H1 (cell line): ENCODE results near the gene CITED4. TPM values are rescaled to one million over a fixed set of nuclear protein-coding genes. Genes with fewer than 3 reads are reported as not detected.

Experiments
- CTCF ChIA-PET: fragments of 300-600 bp; sonication (Branson Sonifier 250); formaldehyde crosslinking; loops from one replicate; lab custom pipeline; 2021; ENCODE audit not compliant: partially characterized antibody; lab: Charles Lee
- POLR2A ChIA-PET: fragments of 300-600 bp; sonication (Branson Sonifier 250); formaldehyde crosslinking; loops from one replicate; lab custom pipeline; 2021; ENCODE audit warnings: inconsistent platforms; ENCODE audit not compliant: partially characterized antibody; lab: Charles Lee
- DNase-seq, 2 experiments: peaks; one replicate each; pipeline versions ENCODE4 v3.0.0 to v3.0.0-alpha.2; 2010 to 2022; ENCODE audit warnings: low spot score in 2 of 2, low read depth in 1 of 2, mixed read lengths in 1 of 2
- FAIRE-seq: peaks from 2 replicates; lab custom pipeline; 2011; peaks lifted over from hg19 to GRCh38; lab: Jason Lieb, UNC
- H2AFZ ChIP-seq: 2 replicates; pipeline ENCODE4 v1.8.1; 2012; ENCODE audit warnings: low read length, inconsistent platforms
- H2AK5ac ChIP-seq: 2 replicates; pipeline ENCODE4 v1.6.1; 2013; ENCODE audit warnings: low read depth, low read length
- H2BK120ac ChIP-seq: replicated peaks from 2 replicates; pipeline ENCODE3; 2013; ENCODE audit warnings: low read depth, low read length, inconsistent platforms
- H2BK12ac ChIP-seq: 2 replicates; pipeline ENCODE4 v1.6.1; 2013; ENCODE audit warnings: low read depth, low read length
- H2BK15ac ChIP-seq: 2 replicates; pipeline ENCODE4 v1.6.1; 2013; ENCODE audit warnings: low read length
- H2BK20ac ChIP-seq: 2 replicates; pipeline ENCODE4 v1.6.1; 2013; ENCODE audit warnings: low read length
- H2BK5ac ChIP-seq: 2 replicates; pipeline ENCODE4 v1.6.1; 2013; ENCODE audit warnings: low read depth, low read length
- H3K14ac ChIP-seq: 2 replicates; pipeline ENCODE4 v1.6.1; 2013; ENCODE audit warnings: inconsistent platforms; ENCODE audit not compliant: insufficient read length
- H3K18ac ChIP-seq: 2 replicates; pipeline ENCODE4 v1.6.1; 2013; ENCODE audit warnings: low read length; ENCODE audit errors: extremely low read depth
- H3K23ac ChIP-seq: 2 replicates; pipeline ENCODE4 v1.6.1; 2013; ENCODE audit warnings: inconsistent platforms; ENCODE audit not compliant: insufficient read length
- H3K23me2 ChIP-seq: 2 replicates; pipeline ENCODE4 v1.6.1; 2013; ENCODE audit warnings: low read depth, low read length
- H3K27ac ChIP-seq: 2 replicates; pipeline ENCODE4 v1.6.1; 2011; ENCODE audit warnings: low read depth, low read length, inconsistent platforms
- H3K27me3 ChIP-seq, 4 experiments: replicated peaks in 1 of 4; 1 replicate in 1 of 4; 2 replicates in 3 of 4; pipeline versions ENCODE4 v1.6.1 to v1.8.1; 2011 to 2013; ENCODE audit warnings: low read length in 3 of 4, mild to moderate bottlenecking in 3 of 4, inconsistent platforms in 2 of 4, mixed read lengths in 2 of 4, moderate library complexity in 1 of 4; ENCODE audit not compliant: control insufficient read depth in 3 of 4, insufficient read depth in 3 of 4; ENCODE audit errors: extremely low read depth in 1 of 4
- H3K36me3 ChIP-seq, 4 experiments: 2 replicates each; pipeline versions ENCODE4 v1.6.1 to v1.8.1; 2011 to 2013; ENCODE audit warnings: mild to moderate bottlenecking in 4 of 4, low read length in 3 of 4, moderate library complexity in 2 of 4, control low read depth in 1 of 4, inconsistent platforms in 1 of 4; ENCODE audit not compliant: insufficient read depth in 4 of 4, control insufficient read depth in 2 of 4
- H3K4ac ChIP-seq: replicated peaks from 2 replicates; pipeline ENCODE3; 2013; ENCODE audit warnings: low read length, low read depth, mixed read lengths, inconsistent platforms; ENCODE audit not compliant: insufficient read length
- H3K4me1 ChIP-seq, 4 experiments: replicated peaks in 1 of 4; 1 replicate in 1 of 4; 2 replicates in 3 of 4; pipeline versions ENCODE4 v1.6.1 to v1.8.1; 2011 to 2013; ENCODE audit warnings: low read length in 3 of 4, inconsistent platforms in 2 of 4, mixed read lengths in 1 of 4; ENCODE audit not compliant: insufficient read depth in 4 of 4, control insufficient read depth in 3 of 4
- H3K4me2 ChIP-seq, 2 experiments: 2 replicates each; pipeline versions ENCODE4 v1.6.1 to v1.8.1; 2011 to 2013; ENCODE audit warnings: low read depth in 2 of 2, low read length in 2 of 2, control low read depth in 1 of 2, inconsistent platforms in 1 of 2, mild to moderate bottlenecking in 1 of 2; ENCODE audit not compliant: insufficient read depth in 1 of 2
- H3K4me3 ChIP-seq, 4 experiments: fragments of 200-600, 300-600 bp in 1 of 4; sonication (generic), shearing (Covaris generic), sonication (Bioruptor Twin) in 1 of 4; 2 replicates each; pipeline versions ENCODE4 v1.5.1 to v1.8.1; 2011 to 2016; ENCODE audit warnings: low read length in 4 of 4, low read depth in 3 of 4, control low read depth in 2 of 4, inconsistent platforms in 2 of 4, mild to moderate bottlenecking in 2 of 4, mixed read lengths in 1 of 4, moderate library complexity in 1 of 4; ENCODE audit not compliant: insufficient read depth in 2 of 4; ENCODE audit errors: extremely low read depth in 1 of 4
- H3K56ac ChIP-seq: replicated peaks from 2 replicates; pipeline ENCODE3; 2013; ENCODE audit warnings: low read depth, mild to moderate bottlenecking, mixed read lengths, low read length, inconsistent platforms; ENCODE audit not compliant: insufficient read length
- H3K79me1 ChIP-seq: 2 replicates; pipeline ENCODE4 v1.6.1; 2013; ENCODE audit warnings: low read depth, low read length, control low read depth
- H3K79me2 ChIP-seq, 2 experiments: 2 replicates each; pipeline versions ENCODE4 v1.6.1 to v1.8.1; 2012 to 2013; ENCODE audit warnings: low read length in 2 of 2, mild to moderate bottlenecking in 2 of 2, inconsistent platforms in 1 of 2; ENCODE audit not compliant: insufficient read depth in 2 of 2, control insufficient read depth in 1 of 2
- H3K9ac ChIP-seq, 4 experiments: replicated peaks in 1 of 4; 1 replicate in 1 of 4; 2 replicates in 3 of 4; pipeline versions ENCODE4 v1.6.1 to v1.8.1; 2011 to 2013; ENCODE audit warnings: low read depth in 3 of 4, low read length in 3 of 4, control low read depth in 2 of 4, mild to moderate bottlenecking in 2 of 4, moderate library complexity in 2 of 4, inconsistent platforms in 1 of 4; ENCODE audit errors: extremely low read depth in 1 of 4
- H3K9me3 ChIP-seq, 2 experiments: 2 replicates each; pipeline versions ENCODE4 v1.6.1 to v1.8.1; 2012 to 2013; ENCODE audit warnings: mild to moderate bottlenecking in 2 of 2, moderate library complexity in 2 of 2, control low read depth in 1 of 2, inconsistent platforms in 1 of 2, low read depth in 1 of 2, low read length in 1 of 2, mixed read lengths in 1 of 2; ENCODE audit not compliant: insufficient read depth in 2 of 2
- H4K20me1 ChIP-seq, 2 experiments: replicated peaks in 1 of 2; 2 replicates each; pipeline versions ENCODE3 to v1.8.1; 2011 to 2013; ENCODE audit warnings: inconsistent platforms in 2 of 2, low read length in 2 of 2, mild to moderate bottlenecking in 1 of 2; ENCODE audit not compliant: insufficient read depth in 2 of 2, control insufficient read depth in 1 of 2
- H4K5ac ChIP-seq: 2 replicates; pipeline ENCODE4 v1.6.1; 2013; ENCODE audit warnings: low read length, low read depth, mixed read lengths, inconsistent platforms; ENCODE audit not compliant: insufficient read length
- H4K8ac ChIP-seq: 2 replicates; pipeline ENCODE4 v1.8.0; 2013; ENCODE audit warnings: mild to moderate bottlenecking, moderate library complexity, low read length, inconsistent platforms; ENCODE audit not compliant: insufficient read depth; ENCODE audit errors: extremely low read depth
- H4K91ac ChIP-seq: replicated peaks from 2 replicates; pipeline ENCODE3; 2013; ENCODE audit warnings: low read length, mixed read lengths, inconsistent platforms; ENCODE audit not compliant: insufficient read length
- HDAC6 ChIP-seq: IDR thresholded peaks from one replicate; pipeline ENCODE4 v1.7.1; 2012; ENCODE audit warnings: low read depth, mild to moderate bottlenecking, inconsistent platforms, low read length, moderate library complexity
- WGBS, 2 experiments: shearing (Covaris generic) in 1 of 2; methylation state at CpG; one replicate each; pipeline versions ENCODE4 v1.1.6 to v1.1.7; 2013 to 2015; ENCODE audit warnings: low lambda C conversion rate in 2 of 2, mixed read lengths in 2 of 2, inconsistent platforms in 1 of 2, low coverage in 1 of 2, missing lambda C conversion rate in 1 of 2; ENCODE audit not compliant: insufficient replicate concordance in 2 of 2, insufficient coverage in 1 of 2, insufficient read length in 1 of 2; ENCODE audit errors: extremely low coverage in 1 of 2, missing lambda C conversion rate in 1 of 2; 5-methylcytosine and 5-hydroxymethylcytosine counted together
- polyA plus RNA-seq, 7 experiments: library from polyadenylated mRNA; depleted of rRNA in 3 of 7; stranded (reverse) in 5 of 7; unstranded in 2 of 7; fragments of >200 nt in 5 of 7; fragments of 200-250 nt in 2 of 7; gene quantifications; 1 replicate in 5 of 7; 2 replicates in 1 of 7; 4 replicates in 1 of 7; pipeline versions ENCODE4 v1.2.1 to v1.2.3, GENCODE V29; 2011 to 2013; ENCODE audit warnings: missing spikeins in 2 of 7, mixed read lengths in 2 of 7
- total RNA-seq: library from RNA; stranded (reverse); fragmentation: NEBNext Ultra II Directional; extraction: Animal tissue kit (Norgen Biotek cat#: 25700); gene quantifications from 2 replicates; pipeline ENCODE4 v1.2.1, GENCODE V29; 2021

CITED4 gene
- total and polyA plus RNA-seq, 2 of the 8 experiments (the other 6 are each of a cell fraction or from before 2014, with no cell fraction given) = 5.4 to 16.3 TPM

GRCh38 chr1:40887012-40887378 is 24.8 kb upstream of the CITED4 start:
- Histone ChIP-seq H3K18ac (no peak overlapping the region), H3K79me2 (no peaks in the 10 kb centered on the region), H3K36me3 (no peaks in the 10 kb centered on the region), H3K9ac (no peak overlapping the region), H2BK15ac (no peak overlapping the region), H3K23me2 (peaks cover 6% of the 10 kb centered on the region; the same call in 1 of the 2 replicates), H2BK12ac (no peak overlapping the region), H3K14ac (no peak overlapping the region)
- ChIA-PET CTCF (interaction anchor here (0.9 to 1.0 kb wide), 2 partner anchors 23 to 38 kb away, joined by 3 read pairs; no protein-coding TSS in a partner anchor), POLR2A (no interaction called here)
- no peak for TF ChIP-seq HDAC6
- TF ChIP-seq, all 59 proteins: peak for 0
- Histone ChIP-seq H3K23ac (no peak overlapping the region), H4K20me1 (no peaks in the 10 kb centered on the region), H2BK5ac (no peak overlapping the region), H4K5ac (no peak overlapping the region), H2BK120ac (no peak overlapping the region), H3K27me3 (peaks cover 0 to 16% (median 5%) of the 10 kb centered on the region in 4 experiments; a peak in 5 of 7 replicates), H3K79me1 (no peaks in the 10 kb centered on the region), H3K4ac (no peak overlapping the region), H3K56ac (no peak overlapping the region), H2BK20ac (no peak overlapping the region), H4K8ac (no peak overlapping the region), H2AK5ac (no peak overlapping the region), H2AFZ (peak overlapping the region; percentile 84; the same call in 1 of the 2 replicates), H3K27ac (no peak overlapping the region), H3K4me1 (no peaks in the 10 kb centered on the region), H3K9me3 (no peaks in the 10 kb centered on the region), H3K4me2 (no peak overlapping the region), H4K91ac (no peak overlapping the region), H3K4me3 (no peak overlapping the region)
- DNase-seq (no peak), FAIRE-seq (no peak)
- WGBS, 2 experiments = 89% methylated on average over 1 of the region's 1 CpG; no CpG with 5 or more reads in 1 of the 2 experiments
